PC-9 (cell line): ENCODE results near the gene CFAP99.

Experiments
- CTCF ChIP-seq: fragments of 200-600 bp; sonication (generic); conservative IDR thresholded peaks from 2 replicates; pipeline ENCODE4 v1.6.1; 2017; ENCODE audit warnings: mixed run types, antibody characterized with exemption, mild to moderate bottlenecking, moderate library complexity
- EZH2 ChIP-seq: fragments of 200-600 bp; sonication (generic); IDR thresholded peaks from 2 replicates; pipeline ENCODE4 v1.8.0; 2017; ENCODE audit warnings: antibody characterized with exemption, low read depth

GRCh38 chr4:2461246-2461960 lies 42.6 kb downstream of the CFAP99 start:
- TF ChIP-seq CTCF (no peak), EZH2 (no peak)
